ENCODE data around the gene OR2W3.

- no peak for TF ChIP-seq CTCF (IDR thresholded peaks at IDR 0.05)
- no peak for TF ChIP-seq EP300 (IDR thresholded peaks at IDR 0.05)
- no peak for TF ChIP-seq POLR2A (IDR thresholded peaks at IDR 0.05)
Observed at GRCh38 chr1:247854899-247855545, 40.4 kb upstream of the OR2W3 start.

All from tibial nerve (tissue), 4 donors.